NCI-H526 (cell line): ENCODE results near the gene TMEM201.
"Not testable (repeated sequence)": the region's sequence is repeated elsewhere in the genome, so short reads cannot be mapped to it uniquely, and the experiment has no call there.

Source experiments
- DNase-seq, 2 experiments: peaks; one replicate each; lab custom pipeline; 2025; lab: John Stamatoyannopoulos, UW

The TMEM201 gene

DNA sequence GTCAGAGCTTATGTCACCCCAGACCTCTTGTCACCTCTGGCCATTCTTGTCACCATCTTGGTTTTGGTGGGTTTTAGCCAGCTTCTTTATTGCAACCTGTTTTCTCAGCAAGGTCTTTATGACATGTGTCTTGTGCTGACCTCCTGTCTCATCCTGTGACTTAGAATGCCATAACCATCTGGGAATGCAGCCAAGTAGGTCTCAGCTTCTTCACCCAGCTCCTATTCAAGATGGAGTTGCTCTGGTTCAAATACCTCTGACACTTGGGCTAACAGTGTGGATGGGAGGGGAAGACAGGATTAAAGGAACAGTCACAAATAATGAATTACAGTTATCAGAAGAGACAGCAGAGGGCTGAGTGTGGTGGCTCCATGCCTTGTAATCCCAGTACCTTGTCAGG lies 32.3 kb downstream of the TMEM201 start:
- no peak for DNase-seq

DNA sequence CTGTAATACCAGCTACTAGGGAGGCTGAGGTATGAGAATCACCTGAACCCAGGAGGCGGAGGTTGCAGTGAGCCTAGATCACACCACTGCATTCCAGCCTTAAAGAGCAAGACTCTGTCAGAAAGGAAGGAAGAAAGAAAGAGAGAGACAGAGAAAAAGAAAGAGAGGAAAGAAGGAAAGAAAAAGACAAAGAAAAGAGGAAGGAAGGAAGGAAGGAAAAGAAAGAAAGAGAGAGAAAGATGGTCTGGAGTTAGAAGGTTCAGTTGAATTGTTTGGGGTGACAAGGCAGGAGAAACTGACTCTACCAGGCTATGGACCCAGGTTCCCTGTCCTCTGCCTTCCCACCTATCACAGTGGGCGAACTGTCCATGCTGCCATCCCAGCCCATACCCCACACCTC lies 35.4 kb downstream of the TMEM201 start:
- no peak for DNase-seq

DNA sequence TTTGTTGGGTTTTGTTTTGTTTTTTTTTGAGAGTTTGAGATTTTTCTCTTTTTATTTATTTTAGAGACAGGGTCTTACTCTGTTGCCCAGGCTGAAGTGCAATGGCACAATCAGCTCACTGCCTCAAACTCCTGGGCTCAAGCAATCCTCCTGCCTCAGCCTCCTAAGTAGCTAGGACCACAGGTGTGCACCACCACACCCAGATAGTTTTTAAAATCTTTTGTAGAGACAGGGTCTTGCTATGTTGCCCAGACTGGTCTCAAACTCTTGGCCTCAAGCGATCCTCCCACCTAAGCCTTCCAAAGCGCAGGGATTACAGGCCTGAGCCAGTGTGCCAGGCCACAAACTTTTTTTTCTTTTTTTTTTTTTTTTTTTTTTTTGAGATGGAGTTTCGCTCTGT lies 36.3 kb downstream of the TMEM201 start:
- not testable (repeated sequence) for DNase-seq

DNA sequence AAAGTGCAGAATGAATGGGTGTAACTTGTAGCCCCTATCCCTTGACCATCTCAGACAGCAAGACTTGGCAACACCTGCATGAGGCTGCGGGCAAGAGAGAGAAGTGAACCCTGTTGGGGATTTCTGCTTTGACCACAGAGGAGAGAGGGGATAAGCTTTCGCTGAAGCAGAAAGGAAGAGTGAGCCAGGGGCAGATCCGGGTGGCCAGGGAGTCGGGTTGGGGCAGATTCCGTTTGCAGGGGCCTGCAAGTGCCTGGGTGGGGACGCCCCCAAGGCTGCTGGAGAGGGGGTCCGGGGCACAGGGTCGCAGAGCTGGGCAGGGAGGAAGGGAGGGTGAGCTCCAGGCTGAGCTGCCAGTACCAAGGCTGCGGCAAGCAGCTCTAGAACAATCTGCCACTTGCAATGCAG lies 37.5 kb downstream of the TMEM201 start:
- DNase-seq = no peak

DNA sequence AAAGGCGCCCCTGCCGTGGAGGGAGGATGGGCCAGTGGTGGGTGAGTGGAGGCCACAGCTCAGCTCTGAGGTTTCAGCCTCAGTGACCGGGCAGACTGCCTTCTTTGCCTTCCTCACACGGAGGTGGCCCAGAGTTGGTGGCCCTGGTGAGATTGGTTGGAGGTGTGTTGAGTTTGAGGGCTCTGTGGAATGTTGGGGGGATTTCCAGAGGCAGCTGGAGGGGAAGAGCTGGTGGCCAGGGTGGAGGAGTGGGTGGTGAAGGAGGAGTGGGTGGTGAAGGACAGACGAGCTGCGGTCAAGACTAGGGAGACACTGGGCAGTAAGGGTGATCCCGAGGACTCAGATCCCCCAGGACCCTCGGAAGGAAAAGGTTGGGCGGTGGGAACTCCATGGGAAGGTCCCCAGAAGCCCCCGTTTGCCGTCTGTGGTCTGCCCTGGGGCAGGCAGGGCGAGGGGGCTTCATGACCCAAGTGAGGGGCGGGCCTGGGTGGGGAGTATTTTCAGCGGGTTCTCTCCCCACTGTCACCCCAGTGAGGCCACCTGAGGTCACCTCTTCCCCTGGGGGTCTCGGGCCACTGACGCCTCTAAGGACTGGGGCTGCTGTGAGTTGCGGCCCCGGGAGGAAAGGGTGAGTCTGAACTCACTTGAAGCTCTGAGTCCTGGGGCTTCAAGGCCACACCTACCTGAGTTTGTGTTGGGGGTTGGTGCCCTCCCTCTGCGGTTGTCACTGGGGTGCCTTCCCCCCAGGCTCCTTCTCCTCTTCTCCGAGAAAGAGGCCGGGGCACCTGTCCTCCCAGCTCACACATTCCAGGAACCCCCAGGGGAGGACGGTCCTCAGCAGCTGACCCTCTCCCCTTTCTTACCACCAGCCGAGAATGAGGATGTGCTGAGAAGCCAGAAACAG lies 40.1 kb downstream of the TMEM201 start:
- no peak for DNase-seq

DNA sequence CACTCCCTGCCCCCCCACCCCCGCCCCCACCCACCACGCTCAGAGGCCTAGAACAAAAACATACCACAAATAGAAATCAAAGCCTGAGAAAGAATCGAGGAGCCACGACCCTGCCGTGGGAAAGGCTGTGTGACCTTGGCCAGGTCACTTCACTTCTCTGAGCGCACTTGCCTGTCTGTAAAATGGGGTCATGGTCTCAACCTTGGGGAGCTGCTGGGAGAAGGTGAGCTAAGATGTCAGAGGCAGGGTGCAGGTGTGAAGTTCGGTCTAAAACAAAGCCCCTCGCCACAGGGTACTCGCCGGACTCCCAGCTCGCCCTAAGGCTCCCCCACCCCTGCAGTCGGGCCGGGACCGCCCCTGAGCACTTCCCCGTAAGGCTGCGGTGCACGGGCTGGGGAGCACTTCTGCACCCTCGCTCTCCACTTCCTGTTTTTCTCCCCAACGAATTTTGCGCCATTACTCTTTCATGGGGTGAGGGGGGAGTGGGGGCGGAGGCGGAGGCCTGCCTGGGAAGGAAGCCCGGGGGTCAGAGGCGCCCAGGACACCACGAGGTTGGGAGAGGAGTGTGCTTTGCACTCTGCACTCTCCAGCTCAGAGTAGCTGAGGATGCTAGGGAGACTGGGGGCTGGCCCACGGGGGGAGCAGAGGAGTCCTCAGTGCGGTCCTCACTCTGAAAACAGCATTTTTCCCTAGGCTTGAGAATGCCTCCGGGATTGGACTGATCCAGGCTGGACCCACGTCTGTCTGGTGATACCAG lies 40.9 kb downstream of the TMEM201 start:
- no peak for DNase-seq

DNA sequence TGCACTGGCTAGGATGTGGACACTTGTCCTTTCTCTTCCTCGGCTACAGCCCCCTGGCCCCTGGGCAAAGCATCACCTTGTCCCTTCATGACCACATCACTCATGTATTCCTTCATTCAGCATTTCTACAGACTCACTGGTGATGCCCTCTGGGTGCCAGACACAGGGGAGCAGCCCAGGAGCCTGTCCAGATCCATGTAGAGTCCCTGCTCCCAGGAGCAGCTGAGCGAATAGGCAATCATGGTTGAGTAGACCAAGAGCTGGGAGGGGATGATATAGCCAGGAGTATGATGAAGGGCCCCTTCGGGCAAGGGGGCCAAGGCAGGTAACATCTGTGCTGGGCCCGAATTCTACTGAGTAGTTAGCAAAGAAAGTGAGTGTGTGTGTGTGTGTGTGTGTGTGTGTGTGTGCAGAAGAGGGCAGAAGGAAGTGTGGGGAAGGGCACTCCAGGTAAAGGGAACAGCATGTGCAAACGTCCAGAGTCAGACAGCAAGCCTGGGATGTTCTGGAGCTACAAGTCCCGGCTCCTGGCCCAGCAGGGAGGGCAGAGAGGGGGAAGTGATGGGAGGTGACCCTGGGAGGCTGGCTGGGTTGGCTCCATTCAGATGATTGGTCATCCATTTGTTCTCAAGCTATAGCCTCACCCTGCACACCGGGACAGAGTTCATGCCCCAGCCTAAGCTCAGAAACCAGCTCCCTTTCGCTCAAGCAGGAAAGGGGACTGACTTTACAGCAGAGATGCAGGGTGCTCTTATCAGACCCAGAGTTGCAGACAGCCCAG lies 41.8 kb downstream of the TMEM201 start:
- DNase-seq = no peak

GRCh38 chr1:9631613-9632012 lies 42.9 kb downstream of the TMEM201 start:
- no peak for DNase-seq

DNA sequence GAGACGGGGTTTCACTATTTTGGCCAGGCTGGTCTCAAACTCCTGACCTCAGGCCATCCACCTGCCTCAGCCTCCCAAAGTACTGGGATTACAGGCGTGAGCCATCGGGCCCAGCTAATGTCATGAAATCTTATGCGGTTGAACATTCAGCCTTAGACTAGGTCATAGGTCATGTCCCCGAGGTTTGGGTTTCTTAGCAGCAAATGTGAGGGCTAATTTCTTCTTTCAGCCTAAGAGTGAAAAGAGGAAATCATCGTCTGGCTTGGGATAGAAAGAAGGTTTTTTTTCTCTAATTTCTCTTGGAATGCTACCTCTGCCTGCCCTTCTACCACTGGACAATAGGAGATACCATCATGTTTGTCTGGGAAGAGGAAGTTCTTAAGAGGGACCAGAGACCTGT lies 44.8 kb downstream of the TMEM201 start:
- no peak for DNase-seq

DNA sequence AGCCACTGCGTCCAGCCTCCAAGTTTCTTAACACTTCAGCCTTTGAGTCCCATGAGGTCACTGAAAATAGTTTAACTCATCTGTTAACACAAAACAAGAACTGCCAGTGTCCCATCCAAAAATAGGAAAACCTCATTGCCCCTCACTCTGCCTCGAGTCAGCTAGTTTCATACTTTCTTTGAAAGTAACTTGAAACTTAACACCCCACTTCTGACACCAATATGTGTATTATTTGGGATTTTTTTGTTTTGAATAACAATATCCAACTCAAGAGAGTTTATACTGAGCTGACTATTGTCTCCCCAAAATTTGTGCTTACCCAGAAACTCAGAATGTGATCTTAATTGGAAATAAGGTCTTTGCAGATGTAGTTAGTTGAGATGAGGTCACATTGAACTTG lies 45.9 kb downstream of the TMEM201 start:
- DNase-seq = no peak

- DNase-seq = no peak
Measured at GRCh38 chr1:9639227-9639626, 50.5 kb downstream of the TMEM201 start.

DNA sequence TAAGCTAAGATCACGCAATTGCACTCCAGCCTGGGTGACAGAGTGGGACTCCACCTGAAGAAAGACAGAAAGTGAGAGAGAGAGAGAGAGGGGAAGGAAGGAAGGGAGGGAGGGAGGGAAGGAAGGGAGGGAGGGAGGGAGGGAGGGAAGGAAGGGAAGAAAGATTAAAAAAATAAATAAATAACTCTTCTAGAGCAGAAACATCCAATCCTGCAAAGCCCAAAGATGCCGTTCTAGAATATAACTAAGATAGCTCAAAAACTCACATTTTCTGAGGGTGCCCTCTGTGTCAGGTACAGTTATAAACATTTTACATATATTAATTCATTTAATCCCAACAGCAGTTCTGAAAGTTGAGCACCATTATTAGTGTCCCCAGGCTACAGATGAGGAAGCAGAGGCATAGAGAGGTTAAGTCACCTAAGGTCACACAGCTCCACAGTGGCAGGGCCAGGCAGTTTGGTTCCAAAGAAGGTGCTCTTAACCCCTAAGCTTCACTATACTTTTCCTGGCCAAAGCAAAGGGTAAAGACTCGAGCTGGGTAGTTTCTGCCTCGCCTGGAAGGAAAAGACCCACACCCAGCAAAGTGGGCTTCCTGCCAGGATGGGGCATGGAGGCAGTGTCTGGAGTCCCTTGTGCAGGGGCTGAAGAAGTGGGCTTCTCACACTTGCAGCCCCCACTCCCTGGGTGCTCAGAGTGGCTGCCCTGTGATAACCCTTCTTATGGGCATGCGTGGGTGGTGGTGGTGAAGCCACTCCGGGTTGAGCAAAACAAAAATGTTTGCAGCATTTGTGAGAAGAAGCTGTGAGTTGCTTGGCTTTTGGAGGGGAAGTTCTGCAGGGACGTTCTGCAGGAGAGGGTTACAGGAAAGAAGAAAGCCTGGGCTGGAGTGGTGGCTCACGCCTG lies 54.9 kb downstream of the TMEM201 start:
- DNase-seq = no peak

GRCh38 chr1:9646037-9646436 lies 57.3 kb downstream of the TMEM201 start:
- no peak for DNase-seq

DNA sequence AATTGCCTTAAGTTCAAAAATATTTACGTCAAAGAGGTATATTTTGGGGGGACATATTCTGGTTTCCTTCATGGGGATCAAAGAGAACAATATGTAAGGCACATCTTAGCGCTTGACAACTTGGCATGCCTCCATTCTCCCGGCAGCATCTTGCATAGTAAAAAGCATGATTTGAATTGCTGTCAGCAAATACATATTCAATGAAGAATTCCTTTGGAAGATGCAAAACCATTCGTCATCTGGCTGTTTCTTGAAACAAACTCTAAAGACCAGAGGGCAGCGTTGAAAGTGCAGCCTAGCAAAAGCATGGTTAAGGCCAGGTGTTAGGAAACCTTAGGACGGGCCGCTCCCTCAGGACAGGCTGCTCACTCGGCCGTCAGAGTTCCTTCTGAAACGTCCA lies 59.5 kb downstream of the TMEM201 start:
- peak in 1 of 2 experiments; percentile 24 for DNase-seq

DNA sequence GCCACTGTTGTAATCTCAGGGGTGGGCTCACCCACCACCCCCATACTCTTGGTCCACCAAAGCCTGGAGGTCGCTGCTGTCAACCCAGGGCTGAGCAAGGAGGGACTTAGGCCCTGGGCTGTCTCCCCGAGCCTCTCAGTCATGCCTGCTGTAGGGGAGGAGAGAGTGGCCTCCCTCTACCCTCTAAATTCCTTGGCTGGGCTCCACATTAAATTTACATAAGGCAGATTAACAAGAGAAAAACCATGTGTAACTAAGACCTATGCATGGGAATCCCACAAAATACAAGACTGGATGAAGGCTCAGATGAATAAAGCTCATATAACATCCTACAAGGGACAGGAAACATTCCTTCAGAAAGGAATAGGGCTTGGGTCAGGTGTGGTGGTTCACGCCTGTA lies 61.1 kb downstream of the TMEM201 start:
- DNase-seq = no peak

- DNase-seq = no peak
Measured at GRCh38 chr1:9651220-9651564, 62.5 kb downstream of the TMEM201 start.

DNA sequence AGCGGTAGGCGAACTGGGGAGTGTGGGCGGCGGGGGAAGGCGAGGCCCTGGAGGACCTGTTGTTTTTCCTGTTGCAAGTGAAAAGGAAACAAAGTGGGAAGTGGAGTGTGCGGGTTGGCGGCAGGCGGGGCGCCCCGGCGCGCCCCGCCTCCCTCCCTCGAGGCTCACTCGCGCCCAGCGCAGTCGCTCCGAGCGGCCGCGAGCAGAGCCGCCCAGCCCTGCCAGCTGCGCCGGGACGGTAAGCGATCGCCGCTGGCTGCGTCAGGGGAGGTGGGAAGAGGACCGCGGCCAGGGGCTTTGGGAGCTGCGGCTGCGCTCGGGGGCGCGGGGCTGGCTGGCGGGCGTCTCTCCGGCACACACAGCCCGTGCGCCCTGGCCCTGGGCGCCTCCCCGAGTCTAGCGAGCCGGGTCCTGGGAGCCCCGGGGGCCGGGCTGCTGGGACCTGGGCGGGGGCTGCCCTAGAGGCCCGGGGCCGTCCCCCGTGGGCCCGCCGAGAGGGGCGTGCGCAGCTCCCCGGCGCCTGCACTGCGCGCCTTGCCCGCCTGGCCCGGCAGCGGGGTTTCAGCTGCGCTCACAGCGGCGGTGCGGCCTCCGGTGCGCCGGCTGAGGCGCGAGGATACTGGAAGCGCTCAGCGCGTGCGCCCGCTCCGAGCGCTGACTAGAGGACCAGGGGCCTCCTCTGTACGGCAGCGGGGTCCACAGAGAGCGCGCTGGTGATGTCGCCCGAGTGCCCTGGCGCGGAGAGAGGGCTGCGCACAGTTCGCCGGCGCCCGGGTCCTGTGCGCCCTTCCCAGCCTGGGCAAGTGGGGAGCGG lies 63.1 kb downstream of the TMEM201 start, which contains the start of gene PIK3CD:
Gene PIK3CD (plus strand): TSS at position 167 of the 814 bp plus-strand sequence. CDS start 58,725 bp downstream, outside the sequence.
- peak in 1 of 2 experiments; percentile 42 for DNase-seq

DNA sequence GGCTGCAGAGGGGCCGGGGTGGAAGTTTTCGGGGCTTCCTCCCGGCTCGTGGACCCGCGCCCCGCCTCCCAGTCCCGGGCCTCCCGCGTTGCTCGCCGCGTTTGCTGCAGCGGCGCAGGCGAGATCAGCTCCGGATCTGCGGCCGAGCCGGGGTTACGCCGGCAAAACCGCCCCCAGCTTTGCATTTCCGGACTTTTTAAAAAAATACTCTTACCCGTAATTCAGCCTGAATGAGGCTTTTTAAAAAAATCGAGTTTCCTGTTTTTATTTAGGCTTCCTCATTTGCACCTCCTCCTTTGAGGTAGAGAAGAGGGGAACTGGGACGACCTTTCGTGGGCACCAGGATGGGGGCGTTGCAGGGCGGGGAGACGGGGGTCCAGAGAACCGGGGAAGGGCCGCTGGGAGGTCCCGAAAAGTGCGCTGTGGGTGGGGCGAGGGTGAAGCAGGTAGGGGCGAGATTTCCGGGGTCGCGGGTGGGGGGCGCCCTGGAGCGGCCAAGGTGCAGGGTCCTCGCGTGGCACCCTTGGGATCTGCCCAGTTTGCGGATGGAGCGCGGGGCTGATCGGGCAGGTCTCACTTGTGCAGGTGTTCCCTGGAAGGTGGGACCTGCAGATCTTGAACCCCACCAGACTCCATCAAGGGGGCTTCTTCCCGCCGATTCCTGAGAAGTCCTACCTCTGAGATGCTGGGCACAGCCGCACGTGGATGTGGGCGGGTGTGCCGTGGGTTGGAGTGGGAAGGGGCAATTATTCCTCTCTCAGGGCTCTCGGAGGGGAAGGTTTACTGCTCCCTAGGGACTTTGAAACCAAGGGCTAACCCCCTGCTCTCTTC lies 63.9 kb downstream of the TMEM201 start:
- DNase-seq = peak in 1 of 2 experiments; percentile 9

DNA sequence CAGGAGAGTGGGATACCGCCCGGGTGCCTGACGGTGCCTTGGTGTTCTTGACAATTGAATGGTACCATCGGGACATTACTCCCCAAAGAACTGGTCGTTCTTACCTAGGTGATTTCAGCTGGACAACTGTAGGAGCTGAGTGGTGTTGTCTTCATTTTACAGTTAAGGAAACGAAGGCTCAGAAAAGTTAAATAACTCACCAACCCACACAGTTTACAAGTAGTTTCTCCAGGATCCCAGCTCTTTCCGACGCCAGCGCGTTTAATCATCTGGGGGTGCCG lies 64.4 kb downstream of the TMEM201 start:
- no peak for DNase-seq
